Astrocyte (in vitro differentiated cells and primary cell): Measurements from ENCODE around the gene ASB5.

Experiments
- CTCF ChIP-seq: IDR thresholded peaks from 2 replicates; pipeline ENCODE4 v1.5.1; 2011; ENCODE audit warnings: low read depth, mild to moderate bottlenecking, inconsistent platforms, low read length, moderate library complexity; ENCODE audit not compliant: insufficient read depth
- EZH2 ChIP-seq: IDR thresholded peaks from 2 replicates; pipeline ENCODE4 v1.6.1; 2012; ENCODE audit warnings: mild to moderate bottlenecking, low read length, inconsistent platforms; ENCODE audit not compliant: insufficient read depth

- TF ChIP-seq CTCF (no peak), EZH2 (no peak)
These were observed 75.1 kb downstream of the ASB5 start for GRCh38 chr4:176193938-176194337.
